AG04449 (cell line): ENCODE measurements around the gene RAI2.

Experiments used
- CTCF ChIA-PET: fragments of 350-600 bp; formaldehyde crosslinking; extraction: SDS; loops from one replicate; lab custom pipeline; 2021; ENCODE audit warnings: antibody characterized with exemption; lab: Yijun Ruan, JAX
- POLR2A ChIA-PET: fragments of 400-600, 350-600 bp; formaldehyde crosslinking; extraction: SDS; loops from one replicate; lab custom pipeline; 2020; ENCODE audit warnings: antibody characterized with exemption, inconsistent platforms; lab: Yijun Ruan, JAX
- DNase-seq: peaks from one replicate; pipeline ENCODE4 v3.0.0-alpha.2; 2010; ENCODE audit warnings: low read depth, low spot score
- H3K4me3 ChIP-seq: 2 replicates; pipeline ENCODE4 v1.5.1; 2011; ENCODE audit warnings: low read depth, mild to moderate bottlenecking, control low read depth, low read length
- CTCF ChIP-seq: IDR thresholded peaks from one replicate; pipeline ENCODE4 v1.5.1; 2011; ENCODE audit warnings: mild to moderate bottlenecking, moderate library complexity, low read length, control low read depth, inconsistent platforms; ENCODE audit not compliant: insufficient read depth; ENCODE audit errors: missing control alignments

RAI2 gene

GRCh38 chrX:17848545-17849265, 12.4 kb downstream of the RAI2 start:
- H3K4me3 ChIP-seq = no peak overlapping the region
- no peak for TF ChIP-seq CTCF
- no peak for DNase-seq
- ChIA-PET CTCF (no interaction called here), POLR2A (no interaction called here)

GRCh38 chrX:17846045-17846444, 15.1 kb downstream of the RAI2 start:
- POLR2A ChIA-PET = no interaction called here
- CTCF ChIA-PET = no interaction called here
- TF ChIP-seq CTCF = no peak
- no peak for DNase-seq
- no peak overlapping the region for H3K4me3 ChIP-seq

- no peak overlapping the region for H3K4me3 ChIP-seq
- no peak for TF ChIP-seq CTCF
- ChIA-PET CTCF (no interaction called here), POLR2A (no interaction called here)
- no peak for DNase-seq
Measured at GRCh38 chrX:17844236-17844635, 16.9 kb downstream of the RAI2 start.

GRCh38 chrX:17842769-17843525, 18.2 kb downstream of the RAI2 start:
- no peak for TF ChIP-seq CTCF
- no peak overlapping the region for H3K4me3 ChIP-seq
- ChIA-PET POLR2A (no interaction called here), CTCF (no interaction called here)
- DNase-seq = no peak

GRCh38 chrX:17839269-17839668, 21.8 kb downstream of the RAI2 start:
- no peak for DNase-seq
- no peak for TF ChIP-seq CTCF
- POLR2A ChIA-PET = no interaction called here
- H3K4me3 ChIP-seq = no peak overlapping the region
- CTCF ChIA-PET = no interaction called here

- POLR2A ChIA-PET = no interaction called here
- no peak overlapping the region for H3K4me3 ChIP-seq
- CTCF ChIA-PET = no interaction called here
- TF ChIP-seq CTCF = no peak
- no peak for DNase-seq
Measured at GRCh38 chrX:17836830-17837229, 24.3 kb downstream of the RAI2 start.
